ENCODE results near the gene XYLT1. TPM values are rescaled to one million over a fixed set of nuclear protein-coding genes. Genes with fewer than 3 reads are reported as not detected.
"Not testable (repeated sequence)": the region's sequence is repeated elsewhere in the genome, so short reads cannot be mapped to it uniquely, and the experiment has no call there.

Gene XYLT1
- total RNA-seq, 8 experiments from 2014 or later = 1.2 to 22.0 (median 6.3) TPM

DNA sequence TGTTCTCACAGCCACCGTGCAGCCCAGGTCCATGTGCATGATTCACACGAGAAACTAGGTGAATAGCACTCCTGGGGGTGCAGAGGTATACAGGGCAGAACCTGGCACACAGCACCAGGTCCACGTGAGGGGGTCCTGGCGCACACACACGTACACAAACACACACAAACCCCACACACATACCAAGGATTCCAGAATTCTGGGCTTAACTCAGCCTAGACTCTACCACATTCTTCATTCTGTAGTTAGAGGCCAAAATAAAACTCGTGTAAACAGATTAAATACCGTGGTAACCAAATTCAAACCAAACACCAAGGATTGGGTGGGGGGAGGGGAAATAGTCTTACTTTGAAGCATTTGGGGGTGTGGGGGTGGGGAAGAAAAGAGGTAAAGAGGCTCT lies 58.5 kb downstream of the XYLT1 start:
- WGBS, 10 experiments = 0 to 94% (median 33%) methylated on average over 1 to 3 of the region's 7 CpGs; no CpG with 5 or more reads in 5 of the 10 experiments

GRCh38 chr16:17411263-17411662 lies 59.5 kb downstream of the XYLT1 start:
- in situ Hi-C loops (cut with MboI; ENCODE audit: low pct_unique_long_range_greater_than_20kb in 2 of 9, low sequenced_read_pairs in 9 of 9, unreplicated experiment in 9 of 9) = no loop called here
- H3K4me1 ChIP-seq (replicated peaks in 1 of 2) = peaks cover 3% of the 10 kb centered on the region in 2 donors
- no peak overlapping the region for H3K4me3 ChIP-seq
- ATAC-seq (replicated peaks in 6 of 8) = no peak
- 67 to 100% (median 93%) methylated on average over 1 to 2 of the region's 2 CpGs; no CpG with 5 or more reads in 1 of the 10 experiments for WGBS, 10 experiments
- no peak overlapping the region for H3K27ac ChIP-seq

More for the DNA sequence above, 58.5 kb downstream of the XYLT1 start:
- in situ Hi-C loops (cut with MboI; ENCODE audit: low pct_unique_long_range_greater_than_20kb in 2 of 9, low sequenced_read_pairs in 9 of 9, unreplicated experiment in 9 of 9) = no loop called here
- ATAC-seq (replicated peaks in 6 of 8) = peak in 1 of 8 experiments; percentile 31
- peaks cover 9 to 10% of the 10 kb centered on the region in 2 donors for H3K4me1 ChIP-seq (replicated peaks in 1 of 2)
- no peak overlapping the region for H3K27ac ChIP-seq
- no peak overlapping the region for H3K4me3 ChIP-seq

DNA sequence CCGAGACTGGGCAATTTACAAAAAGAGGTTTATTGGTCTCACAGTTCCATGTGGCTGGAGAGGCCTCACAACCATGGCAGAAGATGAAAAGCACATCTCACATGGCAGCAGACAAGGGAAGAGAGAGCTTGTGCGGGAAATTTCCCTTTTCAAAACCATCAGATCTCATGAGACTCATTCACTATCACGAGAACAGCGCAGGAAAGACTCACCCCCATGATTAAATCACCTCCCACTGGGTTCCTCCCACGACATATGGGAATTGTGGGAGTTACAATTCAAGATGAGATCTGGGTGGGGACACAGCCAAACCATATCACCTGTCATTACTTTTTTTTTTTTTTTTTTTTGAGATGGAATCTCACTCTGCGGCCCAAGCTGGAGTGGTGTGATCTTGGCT lies 60.4 kb downstream of the XYLT1 start:
- in situ Hi-C loops (cut with MboI; ENCODE audit: low pct_unique_long_range_greater_than_20kb in 2 of 9, low sequenced_read_pairs in 9 of 9, unreplicated experiment in 9 of 9); H3K4me3 ChIP-seq; ATAC-seq (replicated peaks in 6 of 8); H3K4me1 ChIP-seq (replicated peaks in 1 of 2); H3K27ac ChIP-seq: not testable (repeated sequence)
- WGBS, 10 experiments = 74 to 100% (median 90%) methylated on average over 1 to 6 of the region's 6 CpGs; no CpG with 5 or more reads in 3 of the 10 experiments

GRCh38 chr16:17409894-17410293 lies 60.9 kb downstream of the XYLT1 start:
- 86 to 100% (median 94%) methylated on average over 1 to 3 of the region's 3 CpGs; no CpG with 5 or more reads in 3 of the 10 experiments for WGBS, 10 experiments
- ATAC-seq (replicated peaks in 6 of 8) = no peak
- no peak overlapping the region for H3K27ac ChIP-seq
- no peak overlapping the region for H3K4me3 ChIP-seq
- H3K4me1 ChIP-seq (replicated peaks in 1 of 2) = no peaks in the 10 kb centered on the region
- in situ Hi-C loops (cut with MboI; ENCODE audit: low pct_unique_long_range_greater_than_20kb in 2 of 9, low sequenced_read_pairs in 9 of 9, unreplicated experiment in 9 of 9) = no loop called here

- H3K4me1 ChIP-seq (replicated peaks in 1 of 2) = no peaks in the 10 kb centered on the region
- H3K27ac ChIP-seq = no peak overlapping the region
- in situ Hi-C loops (cut with MboI; ENCODE audit: low pct_unique_long_range_greater_than_20kb in 2 of 9, low sequenced_read_pairs in 9 of 9, unreplicated experiment in 9 of 9) = no loop called here
- WGBS, 10 experiments = 8 to 96% (median 86%) methylated on average over 2 to 7 of the region's 7 CpGs; no CpG with 5 or more reads in 1 of the 10 experiments
- H3K4me3 ChIP-seq = no peak overlapping the region
- peak in 1 of 8 experiments; percentile 9 for ATAC-seq (replicated peaks in 6 of 8)
Measured at GRCh38 chr16:17408955-17409441, 61.8 kb downstream of the XYLT1 start.

DNA sequence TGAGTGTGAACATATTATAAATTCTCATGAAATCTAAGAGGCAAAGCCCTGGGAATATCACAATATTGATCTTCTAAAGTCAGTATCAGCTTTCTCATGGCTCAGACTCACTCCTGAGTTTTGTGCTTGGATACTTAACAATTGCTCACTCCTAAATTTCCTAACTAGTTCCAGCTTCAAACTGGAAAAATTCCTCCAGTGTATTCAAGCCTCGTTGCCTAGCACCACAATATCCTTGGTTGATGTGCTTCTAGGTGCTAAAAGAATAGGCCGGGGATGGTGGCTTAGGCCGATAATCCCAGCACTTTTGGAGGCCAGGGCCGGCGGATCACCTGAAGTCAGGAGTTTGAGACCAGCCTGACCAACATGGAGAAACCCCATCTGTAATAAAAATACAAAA lies 62.5 kb downstream of the XYLT1 start:
- no peak for ATAC-seq (replicated peaks in 6 of 8)
- in situ Hi-C loops (cut with MboI; ENCODE audit: low pct_unique_long_range_greater_than_20kb in 2 of 9, low sequenced_read_pairs in 9 of 9, unreplicated experiment in 9 of 9) = no loop called here
- no peak overlapping the region for H3K27ac ChIP-seq

DNA sequence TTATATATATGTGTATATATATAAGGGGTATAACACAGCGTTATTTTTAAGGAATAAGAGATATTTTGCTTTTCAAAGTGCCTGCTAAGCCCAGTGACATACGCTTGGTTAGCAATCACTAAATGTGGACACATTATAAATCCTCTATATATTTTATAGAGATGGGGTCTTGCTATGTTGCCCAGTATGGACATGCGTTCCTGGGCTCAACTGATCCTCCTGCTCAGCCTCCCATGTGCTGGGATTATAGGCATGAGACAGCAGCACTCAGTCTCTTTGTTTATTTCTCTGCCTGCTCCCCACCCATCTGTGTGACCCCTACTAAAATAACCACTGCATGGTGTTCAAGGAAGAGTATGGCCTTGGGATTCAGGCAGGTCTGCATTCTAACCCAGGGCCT lies 63.4 kb downstream of the XYLT1 start:
- Histone ChIP-seq H3K4me3 (no peak overlapping the region), H3K4me1 (replicated peaks in 1 of 2) (peaks cover 12 to 13% of the 10 kb centered on the region in 2 donors), H3K27ac (no peak overlapping the region)
- in situ Hi-C loops (cut with MboI; ENCODE audit: low pct_unique_long_range_greater_than_20kb in 2 of 9, low sequenced_read_pairs in 9 of 9, unreplicated experiment in 9 of 9) = no loop called here
- WGBS, 10 experiments = 44 to 100% (median 87%) methylated on average over 1 to 3 of the region's 3 CpGs; no CpG with 5 or more reads in 4 of the 10 experiments
- ATAC-seq (replicated peaks in 6 of 8) = no peak

More for the DNA sequence above, 62.5 kb downstream of the XYLT1 start:
- WGBS, 10 experiments = 72 to 100% (median 91%) methylated on average over 1 to 5 of the region's 5 CpGs; no CpG with 5 or more reads in 2 of the 10 experiments
- Histone ChIP-seq H3K4me3 (no peak overlapping the region), H3K4me1 (replicated peaks in 1 of 2) (peaks cover 5 to 7% of the 10 kb centered on the region in 2 donors)

- in situ Hi-C loops (cut with MboI; ENCODE audit: low pct_unique_long_range_greater_than_20kb in 2 of 9, low sequenced_read_pairs in 9 of 9, unreplicated experiment in 9 of 9) = no loop called here
- Histone ChIP-seq H3K4me1 (replicated peaks in 1 of 2) (peaks cover 12 to 13% of the 10 kb centered on the region in 2 donors), H3K4me3 (no peak overlapping the region), H3K27ac (no peak overlapping the region)
- WGBS, 10 experiments = 0 to 100% (median 80%) methylated on average over 1 to 5 of the region's 24 CpGs; no CpG with 5 or more reads in 2 of the 10 experiments
- ATAC-seq (replicated peaks in 6 of 8) = peak in 5 of 8 experiments; percentile 33 to 77 (median 45)
Measured at GRCh38 chr16:17404941-17405689, 65.6 kb downstream of the XYLT1 start.

DNA sequence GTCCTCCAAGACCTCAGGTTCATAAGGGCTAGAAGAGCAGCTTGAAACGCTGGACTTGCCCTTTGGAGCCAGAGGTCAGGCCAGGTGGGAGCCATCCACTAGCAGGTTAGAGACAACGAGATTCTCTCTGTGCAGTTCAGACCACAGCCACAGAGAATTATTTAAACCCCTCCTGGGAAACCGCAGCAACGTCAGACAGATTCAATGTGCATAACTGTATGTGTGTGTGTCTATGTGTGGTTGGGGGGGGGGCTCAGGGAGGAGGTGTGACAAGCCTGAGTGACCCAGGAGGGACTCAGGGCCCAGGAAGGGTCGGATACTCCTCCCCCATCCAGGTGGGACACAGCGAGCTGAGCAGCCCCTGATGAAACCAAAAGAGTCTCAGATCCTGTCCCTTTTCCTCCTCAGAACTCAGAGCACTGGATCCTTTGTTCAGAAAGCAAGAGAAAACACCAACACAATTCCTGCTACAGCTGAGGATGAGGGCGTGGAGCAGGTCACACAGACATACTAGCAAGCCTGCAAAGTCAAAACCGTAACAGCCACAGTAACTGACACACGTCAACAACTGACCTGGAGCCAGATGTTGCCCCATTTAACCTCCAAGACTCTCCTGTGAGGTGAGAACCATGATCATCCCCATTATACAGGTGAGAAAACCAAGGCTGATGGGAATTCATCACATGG lies 66.8 kb downstream of the XYLT1 start:
- H3K4me1 ChIP-seq (replicated peaks in 1 of 2) = peaks cover 12 to 13% of the 10 kb centered on the region in 2 donors
- no peak overlapping the region for H3K4me3 ChIP-seq
- H3K27ac ChIP-seq = peak overlapping the region in 1 of 2 donors; percentile 42
- 32 to 98% (median 75%) methylated on average over 1 to 7 of the region's 9 CpGs; no CpG with 5 or more reads in 4 of the 10 experiments for WGBS, 10 experiments
- in situ Hi-C loops (cut with MboI; ENCODE audit: low pct_unique_long_range_greater_than_20kb in 2 of 9, low sequenced_read_pairs in 9 of 9, unreplicated experiment in 9 of 9) = no loop called here
- peak in 3 of 8 experiments; percentile 29 to 70 (median 32) for ATAC-seq (replicated peaks in 6 of 8)

GRCh38 chr16:17403156-17403809 lies 67.5 kb downstream of the XYLT1 start:
- in situ Hi-C loops (cut with MboI; ENCODE audit: low pct_unique_long_range_greater_than_20kb in 2 of 9, low sequenced_read_pairs in 9 of 9, unreplicated experiment in 9 of 9) = no loop called here
- no peak for ATAC-seq (replicated peaks in 6 of 8)
- WGBS, 10 experiments = 60 to 100% (median 87%) methylated on average over 1 to 6 of the region's 10 CpGs; no CpG with 5 or more reads in 1 of the 10 experiments
- Histone ChIP-seq H3K4me1 (replicated peaks in 1 of 2) (peaks cover 12 to 13% of the 10 kb centered on the region in 2 donors), H3K4me3 (no peak overlapping the region), H3K27ac (peak overlapping the region in 1 of 2 donors; percentile 42)

GRCh38 chr16:17397499-17397891 lies 73.3 kb downstream of the XYLT1 start:
- ATAC-seq (replicated peaks in 6 of 8) = peak in 3 of 8 experiments; percentile 14 to 50 (median 42)
- no peak overlapping the region for H3K4me3 ChIP-seq
- H3K27ac ChIP-seq = no peak overlapping the region
- in situ Hi-C loops (cut with MboI; ENCODE audit: low pct_unique_long_range_greater_than_20kb in 2 of 9, low sequenced_read_pairs in 9 of 9, unreplicated experiment in 9 of 9) = no loop called here
- 42 to 100% (median 80%) methylated on average over 1 to 2 of the region's 4 CpGs; no CpG with 5 or more reads in 4 of the 10 experiments for WGBS, 10 experiments
- peaks cover 3 to 8% of the 10 kb centered on the region in 2 donors for H3K4me1 ChIP-seq (replicated peaks in 1 of 2)

DNA sequence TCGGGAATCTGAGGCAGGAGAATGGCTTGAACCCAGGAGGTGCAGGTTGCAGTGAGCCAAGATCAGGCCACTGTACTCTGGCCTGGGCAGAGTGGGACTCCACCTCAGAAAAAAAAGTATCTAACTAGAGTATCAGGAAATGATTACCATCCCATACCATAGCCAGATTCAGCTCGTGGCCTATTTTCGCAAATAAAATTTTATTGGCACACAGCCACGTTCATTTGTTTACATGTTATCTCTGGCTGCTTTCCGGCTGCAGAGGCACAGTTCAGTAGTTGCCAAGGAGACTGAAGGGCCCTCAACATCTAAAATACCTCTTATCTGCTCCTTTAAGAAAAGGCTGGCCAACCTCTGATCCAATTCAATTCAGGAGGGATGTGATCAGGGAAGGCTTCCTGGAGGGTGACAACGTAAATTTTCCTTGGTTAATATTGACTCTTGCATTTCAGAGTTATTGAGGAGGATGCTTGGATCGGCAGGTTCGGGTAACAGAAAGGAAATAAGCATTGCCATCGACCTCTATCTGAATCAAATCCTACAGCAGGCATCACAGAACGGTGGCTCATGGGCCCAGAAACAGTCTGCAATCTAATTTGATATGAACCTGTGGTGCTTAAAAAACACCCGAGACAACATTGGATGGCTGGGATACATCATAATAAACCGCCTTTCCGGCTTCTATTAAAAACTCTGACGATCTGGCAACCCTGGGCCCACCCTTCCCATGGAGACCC lies 73.8 kb downstream of the XYLT1 start:
- H3K4me1 ChIP-seq (replicated peaks in 1 of 2) = peaks cover 3 to 8% of the 10 kb centered on the region in 2 donors
- H3K4me3 ChIP-seq = no peak overlapping the region
- in situ Hi-C loops (cut with MboI; ENCODE audit: low pct_unique_long_range_greater_than_20kb in 2 of 9, low sequenced_read_pairs in 9 of 9, unreplicated experiment in 9 of 9) = no loop called here
- WGBS, 10 experiments = 7 to 95% (median 80%) methylated on average over 1 to 13 of the region's 14 CpGs
- no peak overlapping the region for H3K27ac ChIP-seq
- peak in 1 of 8 experiments; percentile 37 for ATAC-seq (replicated peaks in 6 of 8)

All from motor neuron (in vitro differentiated cells).